Measurements from ENCODE around the gene FAM78A.
A peak's percentile ranks its signal among the peaks of the same experiment; 100 is the strongest.

Gene FAM78A

GRCh38 chr9:131276094-131276888 is at the start of gene FAM78A:
Gene FAM78A (minus strand): TSS chr9:131276510. CDS start chr9:131276179, 331 bp downstream.
- peaks cover 13% of the 10 kb centered on the region; the same call in 1 of the 2 replicates for H3K79me2 ChIP-seq (ENCODE audit: insufficient read depth, low read length)
- peak within 1 kb of the TSS; percentile 63 for H3K4me3 ChIP-seq (ENCODE audit: insufficient read depth, low read length, poor library complexity, severe bottlenecking)
- H3K27ac ChIP-seq (ENCODE audit: low read depth, low read length) = peak within 1 kb of the TSS; percentile 46
- H3K9ac ChIP-seq (ENCODE audit: low read length) = peak within 1 kb of the TSS; percentile 64
- no peaks in the 10 kb centered on the region for H3K36me3 ChIP-seq (ENCODE audit: low read length)
- H4K20me1 ChIP-seq (ENCODE audit: low read depth, low read length) = no peaks in the 10 kb centered on the region
- H3K9me3 ChIP-seq (ENCODE audit: insufficient read depth, low read length) = no peaks in the 10 kb centered on the region
- peak within 1 kb of the TSS; percentile 67 for H3K4me2 ChIP-seq (ENCODE audit: low read depth, low read length, poor library complexity, severe bottlenecking)
- H3F3A ChIP-seq (ENCODE audit: insufficient read depth) = peaks cover 8% of the 10 kb centered on the region; the same call in 1 of the 2 replicates
- H2AFZ ChIP-seq (ENCODE audit: low read depth, low read length, severe bottlenecking) = peak within 1 kb of the TSS; percentile 61
- TF ChIP-seq, protein P1, sequence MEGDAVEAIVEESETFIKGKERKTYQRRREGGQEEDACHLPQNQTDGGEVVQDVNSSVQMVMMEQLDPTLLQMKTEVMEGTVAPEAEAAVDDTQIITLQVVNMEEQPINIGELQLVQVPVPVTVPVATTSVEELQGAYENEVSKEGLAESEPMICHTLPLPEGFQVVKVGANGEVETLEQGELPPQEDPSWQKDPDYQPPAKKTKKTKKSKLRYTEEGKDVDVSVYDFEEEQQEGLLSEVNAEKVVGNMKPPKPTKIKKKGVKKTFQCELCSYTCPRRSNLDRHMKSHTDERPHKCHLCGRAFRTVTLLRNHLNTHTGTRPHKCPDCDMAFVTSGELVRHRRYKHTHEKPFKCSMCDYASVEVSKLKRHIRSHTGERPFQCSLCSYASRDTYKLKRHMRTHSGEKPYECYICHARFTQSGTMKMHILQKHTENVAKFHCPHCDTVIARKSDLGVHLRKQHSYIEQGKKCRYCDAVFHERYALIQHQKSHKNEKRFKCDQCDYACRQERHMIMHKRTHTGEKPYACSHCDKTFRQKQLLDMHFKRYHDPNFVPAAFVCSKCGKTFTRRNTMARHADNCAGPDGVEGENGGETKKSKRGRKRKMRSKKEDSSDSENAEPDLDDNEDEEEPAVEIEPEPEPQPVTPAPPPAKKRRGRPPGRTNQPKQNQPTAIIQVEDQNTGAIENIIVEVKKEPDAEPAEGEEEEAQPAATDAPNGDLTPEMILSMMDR (IDR thresholded peaks at IDR 0.05; ENCODE audit: insufficient read depth, low read length, poor library complexity, severe bottlenecking) = no peak
- TF ChIP-seq EZH2phosphoT487 (conservative IDR thresholded peaks at IDR 0.05; ENCODE audit: low read length) = no peak
- H3K27me3 ChIP-seq (ENCODE audit: low read length) = no peaks in the 10 kb centered on the region
- H3K9me2 ChIP-seq (replicated peaks; ENCODE audit: insufficient read depth, low read length) = no peaks in the 10 kb centered on the region

- Histone ChIP-seq H3K4me2 (ENCODE audit: low read depth, low read length, poor library complexity, severe bottlenecking) (no peak overlapping the region), H3K27me3 (ENCODE audit: low read length) (no peaks in the 10 kb centered on the region), H3K4me3 (ENCODE audit: insufficient read depth, low read length, poor library complexity, severe bottlenecking) (no peak overlapping the region), H3K9me2 (replicated peaks; ENCODE audit: insufficient read depth, low read length) (no peaks in the 10 kb centered on the region), H3F3A (ENCODE audit: insufficient read depth) (no peaks in the 10 kb centered on the region), H2AFZ (ENCODE audit: low read depth, low read length, severe bottlenecking) (no peak overlapping the region), H3K36me3 (ENCODE audit: low read length) (no peaks in the 10 kb centered on the region), H3K9me3 (ENCODE audit: insufficient read depth, low read length) (no peaks in the 10 kb centered on the region), H3K27ac (ENCODE audit: low read depth, low read length) (no peak overlapping the region), H4K20me1 (ENCODE audit: low read depth, low read length) (no peaks in the 10 kb centered on the region), H3K9ac (ENCODE audit: low read length) (no peak overlapping the region), H3K79me2 (ENCODE audit: insufficient read depth, low read length) (no peaks in the 10 kb centered on the region)
- TF ChIP-seq, protein P1 (IDR thresholded peaks at IDR 0.05; ENCODE audit: insufficient read depth, low read length, poor library complexity, severe bottlenecking) = no peak
- TF ChIP-seq EZH2phosphoT487 (conservative IDR thresholded peaks at IDR 0.05; ENCODE audit: low read length) = no peak
These were observed 48.7 kb upstream of the FAM78A start for GRCh38 chr9:131324736-131325679.

GRCh38 chr9:131323629-131324028 is 47.3 kb upstream of the FAM78A start:
- Histone ChIP-seq H3K9me3 (ENCODE audit: insufficient read depth, low read length) (no peaks in the 10 kb centered on the region), H3K36me3 (ENCODE audit: low read length) (no peaks in the 10 kb centered on the region), H2AFZ (ENCODE audit: low read depth, low read length, severe bottlenecking) (no peak overlapping the region), H3K4me2 (ENCODE audit: low read depth, low read length, poor library complexity, severe bottlenecking) (no peak overlapping the region), H3K79me2 (ENCODE audit: insufficient read depth, low read length) (no peaks in the 10 kb centered on the region), H4K20me1 (ENCODE audit: low read depth, low read length) (no peaks in the 10 kb centered on the region), H3K27me3 (ENCODE audit: low read length) (no peaks in the 10 kb centered on the region), H3K9me2 (replicated peaks; ENCODE audit: insufficient read depth, low read length) (no peaks in the 10 kb centered on the region), H3F3A (ENCODE audit: insufficient read depth) (no peaks in the 10 kb centered on the region), H3K4me3 (ENCODE audit: insufficient read depth, low read length, poor library complexity, severe bottlenecking) (no peak overlapping the region), H3K27ac (ENCODE audit: low read depth, low read length) (no peak overlapping the region), H3K9ac (ENCODE audit: low read length) (no peak overlapping the region)
- no peak for TF ChIP-seq EZH2phosphoT487 (conservative IDR thresholded peaks at IDR 0.05; ENCODE audit: low read length)
- TF ChIP-seq, protein P1 (IDR thresholded peaks at IDR 0.05; ENCODE audit: insufficient read depth, low read length, poor library complexity, severe bottlenecking) = no peak
